CD4-positive, alpha-beta T cell (primary cell): ENCODE measurements around the gene TMCO4. TPM values are rescaled to one million over a fixed set of nuclear protein-coding genes. Genes with fewer than 3 reads are reported as not detected.

ENCODE experiments used
- ATAC-seq: fragments of 200-7000 bp; cut with Tn5 transposase; one replicate; pipeline ENCODE4 v1.10.0; 2022; ENCODE audit warnings: mild to moderate bottlenecking; ENCODE audit not compliant: poor library complexity
- CTCF ChIA-PET: fragments of 350-600 bp; sonication (Branson Sonifier 250); formaldehyde crosslinking; loops from one replicate; lab custom pipeline; 2021; ENCODE audit warnings: antibody characterized with exemption, inconsistent platforms; lab: Charles Lee
- POLR2A ChIA-PET: fragments of 350-600 bp; sonication (Branson Sonifier 250); formaldehyde crosslinking; loops from one replicate; lab custom pipeline; 2021; ENCODE audit warnings: antibody characterized with exemption, inconsistent platforms; lab: Charles Lee
- DNase-seq, 14 experiments: peaks; one replicate each; pipeline ENCODE4 v3.0.0-alpha.2; 2013 to 2020; ENCODE audit warnings: mixed read lengths in 2 of 14
- H3K27ac ChIP-seq, 2 donors: one replicate each; pipeline versions ENCODE4 v1.5.1 to v1.7.0; 2013; ENCODE audit warnings: low read length in 2 of 2, low read depth in 1 of 2, mild to moderate bottlenecking in 1 of 2
- H3K27me3 ChIP-seq, 2 experiments: 1 replicate in 1 of 2; 2 replicates in 1 of 2; pipeline versions ENCODE4 v1.6.1 to v1.7.0; 2013; ENCODE audit warnings: low read length in 2 of 2, control low read depth in 1 of 2, mild to moderate bottlenecking in 1 of 2, moderate library complexity in 1 of 2; ENCODE audit not compliant: insufficient read depth in 2 of 2, control insufficient read depth in 1 of 2
- H3K36me3 ChIP-seq: one replicate; pipeline ENCODE4 v1.6.1; 2013; ENCODE audit warnings: low read length, control low read depth; ENCODE audit not compliant: insufficient read depth
- H3K4me1 ChIP-seq: one replicate; pipeline ENCODE4 v1.6.1; 2013; ENCODE audit warnings: low read length, control low read depth; ENCODE audit not compliant: insufficient read depth
- H3K4me3 ChIP-seq: one replicate; pipeline ENCODE4 v1.5.1; 2013; ENCODE audit warnings: mild to moderate bottlenecking, low read length, moderate library complexity
- H3K9me3 ChIP-seq, 2 experiments: 1 replicate in 1 of 2; 2 replicates in 1 of 2; pipeline versions ENCODE4 v1.6.1 to v1.7.0; 2013; ENCODE audit warnings: low read length in 2 of 2, mild to moderate bottlenecking in 2 of 2, control low read depth in 1 of 2, moderate library complexity in 1 of 2; ENCODE audit not compliant: control insufficient read depth in 1 of 2, insufficient read depth in 1 of 2
- H3K27ac Mint-ChIP-seq: one replicate; pipeline ENCODE4 v1.8.0; 2020; ENCODE audit warnings: mixed read lengths
- H3K27me3 Mint-ChIP-seq: one replicate; pipeline ENCODE4 v1.8.0; 2021; ENCODE audit warnings: mixed read lengths
- H3K36me3 Mint-ChIP-seq: one replicate; pipeline ENCODE4 v1.8.0; 2021; ENCODE audit warnings: low read depth, mixed read lengths
- H3K4me1 Mint-ChIP-seq: one replicate; pipeline ENCODE4 v1.8.0; 2021; ENCODE audit warnings: low read depth, mixed read lengths
- H3K4me3 Mint-ChIP-seq: one replicate; pipeline ENCODE4 v1.8.0; 2020; ENCODE audit warnings: mild to moderate bottlenecking, mixed read lengths
- H3K9me3 Mint-ChIP-seq: one replicate; pipeline ENCODE4 v1.8.0; 2020; ENCODE audit warnings: mixed read lengths
- CTCF ChIP-seq: fragments of 200-600 bp; IDR thresholded peaks from one replicate; pipeline ENCODE4 v1.8.0; 2022; ENCODE audit warnings: antibody characterized with exemption, mild to moderate bottlenecking
- intact Hi-C, 2 experiments: fragments of 100-400 bp; cut with DNase I in 1 of 2; cut with micrococcal nuclease in 1 of 2; formaldehyde crosslinking; loops; one replicate each; pipeline versions ENCODE4 v1.15.1 to v1.9.0; 2023 to 2025; cut with DNase I, micrococcal nuclease
- total RNA-seq, 174 experiments: library from RNA in 2 of 174; stranded (reverse) in 2 of 174; gene quantifications; one replicate each; pipeline ENCODE4 v1.2.3 and lab custom pipeline; 2021 to 2026

Gene TMCO4
- total RNA-seq, 2 experiments from 2014 or later = 12.4 to 13.9 TPM

- POLR2A ChIA-PET = no interaction called here
- CTCF ChIA-PET = no interaction called here
- intact Hi-C loops = no loop called here
Observed at GRCh38 chr1:19720973-19721372, 78.7 kb downstream of the TMCO4 start.

GRCh38 chr1:19720174-19720573 is 79.5 kb downstream of the TMCO4 start:
- Mint-ChIP-seq H3K9me3 (no peaks in the 10 kb centered on the region), H3K27me3 (no peaks in the 10 kb centered on the region), H3K4me3 (no peak overlapping the region), H3K27ac (no peak overlapping the region), H3K4me1 (peaks cover 6% of the 10 kb centered on the region), H3K36me3 (peaks cover 34% of the 10 kb centered on the region)
- Histone ChIP-seq H3K27ac (no peak overlapping the region), H3K36me3 (peaks cover 15% of the 10 kb centered on the region), H3K4me3 (no peak overlapping the region), H3K9me3 (no peaks in the 10 kb centered on the region), H3K27me3 (no peaks in the 10 kb centered on the region), H3K4me1 (peaks cover 7% of the 10 kb centered on the region)
- ChIA-PET POLR2A (no interaction called here), CTCF (no interaction called here)
- DNase-seq = no peak
- TF ChIP-seq CTCF = no peak
- no peak for ATAC-seq
- intact Hi-C loops = no loop called here

More at GRCh38 chr1:19720973-19721372, 78.7 kb downstream of the TMCO4 start:
- Mint-ChIP-seq H3K27me3 (no peaks in the 10 kb centered on the region), H3K4me1 (no peaks in the 10 kb centered on the region), H3K27ac (no peak overlapping the region), H3K9me3 (no peaks in the 10 kb centered on the region), H3K36me3 (peaks cover 34% of the 10 kb centered on the region), H3K4me3 (no peak overlapping the region)
- Histone ChIP-seq H3K4me3 (no peak overlapping the region), H3K4me1 (no peaks in the 10 kb centered on the region), H3K27me3 (no peaks in the 10 kb centered on the region), H3K27ac (no peak overlapping the region), H3K9me3 (no peaks in the 10 kb centered on the region), H3K36me3 (peaks cover 15% of the 10 kb centered on the region)
- no peak for TF ChIP-seq CTCF
- no peak for DNase-seq
- ATAC-seq = no peak

GRCh38 chr1:19717467-19717866 is 82.2 kb downstream of the TMCO4 start:
- no peaks in the 10 kb centered on the region for H3K9me3 ChIP-seq
- no peak for DNase-seq
- peaks cover 7% of the 10 kb centered on the region for H3K4me1 ChIP-seq
- POLR2A ChIA-PET = no interaction called here
- Mint-ChIP-seq H3K4me1 (peaks cover 6% of the 10 kb centered on the region), H3K27me3 (no peaks in the 10 kb centered on the region), H3K9me3 (no peaks in the 10 kb centered on the region), H3K4me3 (no peak overlapping the region), H3K36me3 (peaks cover 16% of the 10 kb centered on the region), H3K27ac (no peak overlapping the region)
- CTCF ChIA-PET = no interaction called here
- intact Hi-C loops = loop anchor here in 1 of 2 experiments (5.0 kb wide), 1 partner anchor 435 kb away; no protein-coding TSS in a partner anchor
- H3K4me3 ChIP-seq = no peak overlapping the region
- H3K36me3 ChIP-seq = peaks cover 5% of the 10 kb centered on the region
- no peaks in the 10 kb centered on the region for H3K27me3 ChIP-seq
- TF ChIP-seq CTCF = no peak
- ATAC-seq = no peak
- H3K27ac ChIP-seq = no peak overlapping the region
